GM12878 (cell line): ENCODE data around the gene MMP19. TPM values are rescaled to one million over a fixed set of nuclear protein-coding genes. Genes with fewer than 3 reads are reported as not detected.
A peak's percentile ranks its signal among the peaks of the same experiment; 100 is the strongest.

Experiments used
- ATAC-seq: fragments of 200-7000 bp; cut with Tn5 transposase; 3 replicates; pipeline ENCODE4 v1.9.1; 2020; ENCODE audit warnings: mild to moderate bottlenecking, moderate library complexity
- BruUV-seq: library from RNA; stranded (reverse); fragments of 400-500 nt; replicated peaks from 2 replicates; lab custom pipeline; 2021; lab: Mats Ljungman, UMichigan
- CTCF ChIA-PET: fragments of 300-600 bp; sonication (Branson Sonifier 250); formaldehyde crosslinking; extraction: SDS; loops from one replicate; lab custom pipeline; 2021; ENCODE audit warnings: inconsistent platforms; lab: Yijun Ruan, JAX
- POLR2A ChIA-PET: fragments of 350-600 bp; formaldehyde crosslinking; extraction: SDS; loops from one replicate; lab custom pipeline; 2021; ENCODE audit warnings: inconsistent platforms; lab: Charles Lee
- RAD21 ChIA-PET: fragments of 300-600 bp; sonication (Branson Sonifier 250); formaldehyde crosslinking; loops from one replicate; lab custom pipeline; 2023; ENCODE audit warnings: antibody characterized with exemption; ENCODE audit not compliant: unreplicated experiment; lab: Charles Lee
- SMC1A ChIA-PET: fragments of 300-600 bp; sonication (Branson Sonifier 250); formaldehyde crosslinking; loops from one replicate; lab custom pipeline; 2023; ENCODE audit not compliant: unreplicated experiment, uncharacterized antibody; lab: Charles Lee
- DNase-seq: peaks from one replicate; pipeline ENCODE4 v3.0.0-alpha.2; 2011; ENCODE audit warnings: low read depth, low spot score
- FAIRE-seq: peaks from 3 replicates; lab custom pipeline; 2011; peaks lifted over from hg19 to GRCh38; lab: Jason Lieb, UNC
- H2AFZ ChIP-seq: 2 replicates; pipeline ENCODE4 v1.6.0; 2011; ENCODE audit warnings: low read depth, low read length, control low read depth; ENCODE audit not compliant: control insufficient read depth
- H3K27ac ChIP-seq: 2 replicates; pipeline ENCODE4 v1.5.1; 2011; ENCODE audit warnings: control low read depth; ENCODE audit not compliant: control insufficient read depth, insufficient read depth
- H3K27me3 ChIP-seq, 2 experiments: replicated peaks in 1 of 2; 2 replicates each; pipeline versions ENCODE4 v1.6.0 to v1.6.1; 2011; ENCODE audit warnings: low read length in 1 of 2; ENCODE audit not compliant: control insufficient read depth in 2 of 2, insufficient read depth in 2 of 2
- H3K36me3 ChIP-seq, 2 experiments: 2 replicates each; pipeline ENCODE4 v1.5.1; 2011; ENCODE audit warnings: low read length in 1 of 2; ENCODE audit not compliant: control insufficient read depth in 2 of 2, insufficient read depth in 2 of 2
- H3K4me1 ChIP-seq: 2 replicates; pipeline ENCODE4 v1.6.1; 2011; ENCODE audit warnings: mild to moderate bottlenecking, low read length, moderate library complexity, mixed read lengths; ENCODE audit not compliant: control insufficient read depth, insufficient read depth
- H3K4me2 ChIP-seq: 2 replicates; pipeline ENCODE4 v1.6.0; 2011; ENCODE audit warnings: control low read depth; ENCODE audit not compliant: control insufficient read depth, insufficient read depth
- H3K4me3 ChIP-seq: fragments of 200-600 bp; sonication (generic); 2 replicates; pipeline ENCODE4 v1.5.1; 2016
- H3K79me2 ChIP-seq: 2 replicates; pipeline ENCODE4 v1.6.0; 2011; ENCODE audit warnings: low read length; ENCODE audit not compliant: control insufficient read depth, insufficient read depth
- H3K9ac ChIP-seq: 2 replicates; pipeline ENCODE4 v1.8.0; 2011; ENCODE audit warnings: low read length, control low read depth, mixed read lengths; ENCODE audit not compliant: control insufficient read depth, insufficient read depth
- H3K9me3 ChIP-seq: replicated peaks from 3 replicates; pipeline ENCODE4 v1.5.1; 2011; ENCODE audit warnings: mild to moderate bottlenecking, low read length; ENCODE audit not compliant: control insufficient read depth, insufficient read depth
- H4K20me1 ChIP-seq: 2 replicates; pipeline ENCODE4 v1.6.0; 2011; ENCODE audit not compliant: control insufficient read depth, insufficient read depth
- BCL11A ChIP-seq: IDR thresholded peaks from 2 replicates; pipeline ENCODE4 v1.6.1; 2011; ENCODE audit warnings: low read depth, low read length
- ETV6 ChIP-seq, 2 experiments: fragments of 450-650 bp in 1 of 2; IDR thresholded peaks in 1 of 2; conservative IDR thresholded peaks in 1 of 2; 2 replicates each; pipeline ENCODE4 v1.6.1; 2014; ENCODE audit warnings: antibody characterized with exemption in 1 of 2, borderline replicate concordance in 1 of 2, low read depth in 1 of 2, mild to moderate bottlenecking in 1 of 2, moderate library complexity in 1 of 2
- KAT2A ChIP-seq: conservative IDR thresholded peaks from 2 replicates; pipeline ENCODE4 v1.6.1; 2011; ENCODE audit warnings: low read depth, low read length; ENCODE audit not compliant: control insufficient read depth
- NFIC ChIP-seq: IDR thresholded peaks from 2 replicates; pipeline ENCODE4 v1.6.1; 2012; ENCODE audit warnings: low read depth, mild to moderate bottlenecking, inconsistent platforms, low read length, moderate library complexity
- PAX5 ChIP-seq: IDR thresholded peaks from 2 replicates; pipeline ENCODE4 v1.6.1; 2011; ENCODE audit warnings: low read depth, low read length, borderline replicate concordance
- POLR2AphosphoS2 ChIP-seq: IDR thresholded peaks from 2 replicates; pipeline ENCODE4 v1.6.1; 2011; ENCODE audit warnings: low read depth, mild to moderate bottlenecking, low read length, improper control_type of control experiment, moderate library complexity
- RFX5 ChIP-seq: IDR thresholded peaks from 2 replicates; pipeline ENCODE4 v1.6.1; 2011; ENCODE audit warnings: low read depth, low read length, improper control_type of control experiment
- SMARCA5 ChIP-seq: fragments of 450-650 bp; IDR thresholded peaks from 2 replicates; pipeline ENCODE4 v1.6.1; 2017; ENCODE audit warnings: mild to moderate bottlenecking
- SUPT20H ChIP-seq: IDR thresholded peaks from 2 replicates; pipeline ENCODE4 v1.6.1; 2011; ENCODE audit warnings: low read depth, mild to moderate bottlenecking, low read length, moderate library complexity, borderline replicate concordance; ENCODE audit not compliant: control insufficient read depth
- ZNF217 ChIP-seq: fragments of 450-650 bp; IDR thresholded peaks from 2 replicates; pipeline ENCODE4 v1.6.1; 2017; ENCODE audit warnings: antibody characterized with exemption, mild to moderate bottlenecking
- ZNF687 ChIP-seq: fragments of 450-650 bp; IDR thresholded peaks from 2 replicates; pipeline ENCODE4 v1.6.1; 2017; ENCODE audit warnings: mild to moderate bottlenecking, moderate library complexity
- WGBS: methylation state at CpG from one replicate; pipeline ENCODE4 v1.1.6; 2016; ENCODE audit warnings: low lambda C conversion rate; ENCODE audit not compliant: insufficient replicate concordance, insufficient coverage; ENCODE audit errors: missing lambda C conversion rate; 5-methylcytosine and 5-hydroxymethylcytosine counted together
- in situ Hi-C: fragments of 300-500 bp; cut with MboI; formaldehyde crosslinking; loops from 9 replicates; pipeline ENCODE4 v1.14.3; 2018; ENCODE audit warnings: mixed read lengths
- intact Hi-C: fragments of 100-400 bp; cut with micrococcal nuclease; formaldehyde crosslinking; loops from one replicate; pipeline ENCODE4 v1.14.2; 2022; ENCODE audit not compliant: unreplicated experiment
- polyA plus RNA-seq, 11 experiments: library from polyadenylated mRNA; depleted of rRNA in 4 of 11; unstranded in 6 of 11; stranded (reverse) in 5 of 11; fragments of >200 nt; fragmentation: Nextera tagmentation in 4 of 11; fragmentation: Illumina TruSeq in 1 of 11; extraction: Ambion mirVana in 4 of 11; extraction: Trizol in 1 of 11; gene quantifications; 1 replicate in 1 of 11; 2 replicates in 10 of 11; pipeline versions ENCODE4 v1.2.1 to v1.2.3, GENCODE V29; 2011 to 2016; ENCODE audit warnings: inconsistent platforms in 2 of 11, missing spikeins in 2 of 11, low read depth in 1 of 11
- total RNA-seq, 4 experiments: library from RNA; depleted of rRNA in 3 of 4; stranded (reverse); fragments of >200 nt in 3 of 4; fragmentation: Illumina TruSeq in 1 of 4; extraction: Trizol in 1 of 4; gene quantifications; 2 replicates each; pipeline versions ENCODE4 v1.2.1 to v1.2.3, GENCODE V29; 2013 to 2021

The MMP19 gene
- total and polyA plus RNA-seq, 10 of the 15 experiments (the other 5 are each of a cell fraction or from before 2014, with no cell fraction given): 0.03 to 0.04 (median 0.04) TPM; not detected in 7

- no peak for TF ChIP-seq ZNF687
These were observed 14.9 kb downstream of the MMP19 start (continued) for GRCh38 chr12:55827806-55828205.

GRCh38 chr12:55824726-55825125, 18.0 kb downstream of the MMP19 start:
- ChIA-PET RAD21 (interaction anchor here (0.6 to 1.4 kb wide), 7 partner anchors 23 to 101 kb away, joined by 3 to 6 read pairs (median 3); no protein-coding TSS in a partner anchor), CTCF (interaction anchor here (0.7 to 3.2 kb wide), 10 partner anchors 9 to 116 kb away, joined by 3 to 17 read pairs (median 4); no protein-coding TSS in a partner anchor), POLR2A (interaction anchor here (0.6 to 1.6 kb wide), 8 partner anchors 9 to 144 kb away, joined by 3 to 6 read pairs (median 5); no protein-coding TSS in a partner anchor), SMC1A (interaction anchor here (0.8 to 1.9 kb wide), 8 partner anchors 12 to 116 kb away, joined by 3 to 9 read pairs (median 4); partner anchors contain the start of gene PYM1)
- no peak for FAIRE-seq
- H3K9me3 ChIP-seq: no peaks in the 10 kb centered on the region
- H3K4me1 ChIP-seq: peaks cover 16% of the 10 kb centered on the region; the same call in 1 of the 2 replicates
- in situ Hi-C loops (loop anchor here (5.0 kb wide), 1 partner anchor 103 kb away; the partner anchor contains the start of gene PYM1), intact Hi-C loops (loop anchor here (5.0 kb wide), 3 partner anchors 218 to 293 kb away; partner anchors contain the start of genes PA2G4, RPL41, RPS26 and ZC3H10)
- H3K4me2 ChIP-seq: peak overlapping the region; percentile 67
- WGBS: 42% methylated on average over 5 of the region's 5 CpGs
- H4K20me1 ChIP-seq: no peaks in the 10 kb centered on the region
- H3K36me3 ChIP-seq: peaks cover 5 to 23% of the 10 kb centered on the region in 2 experiments
- TF ChIP-seq ETV6 (conservative IDR thresholded peaks at IDR 0.05 in 1 of 2, IDR thresholded peaks at IDR 0.05 in 1 of 2; ENCODE audit: borderline replicate concordance in 1 of 2, low read depth in 1 of 2) (no peak), NFIC (no peak), SUPT20H (no peak), ZNF217 (no peak), RFX5 (no peak), KAT2A (no peak), SMARCA5 (no peak), POLR2AphosphoS2 (no peak), BCL11A (no peak), PAX5 (no peak)
- no peaks in the 10 kb centered on the region for H3K27me3 ChIP-seq
- H3K4me3 ChIP-seq: peak overlapping the region; percentile 49; the same call in 1 of the 2 replicates
- no TSS peak for BruUV-seq
- peaks cover 45% of the 10 kb centered on the region for H3K79me2 ChIP-seq
- H3K27ac ChIP-seq: peak overlapping the region; percentile 4; the same call in 1 of the 2 replicates
- no peak for ATAC-seq
- H2AFZ ChIP-seq: no peak overlapping the region
- no peak for DNase-seq
- peak overlapping the region; percentile 32; the same call in 1 of the 2 replicates for H3K9ac ChIP-seq
